Fibroblast of skin of right quadriceps (primary cell): ENCODE measurements around the gene PLEKHG5.
"Not testable (repeated sequence)": the region's sequence is repeated elsewhere in the genome, so short reads cannot be mapped to it uniquely, and the experiment has no call there.

ENCODE experiments used
- DNase-seq: peaks from one replicate; pipeline ENCODE4 v3.0.0-alpha.2; 2013

Gene PLEKHG5

GRCh38 chr1:6461538-6462411 lies 29.7 kb downstream of the PLEKHG5 start:
- DNase-seq: no peak

- DNase-seq: no peak
Measured at GRCh38 chr1:6461051-6461530, 30.4 kb downstream of the PLEKHG5 start.

- DNase-seq: no peak
Measured at GRCh38 chr1:6460301-6461050, 31.0 kb downstream of the PLEKHG5 start.

- no peak for DNase-seq
Measured at GRCh38 chr1:6459850-6460265, 31.6 kb downstream of the PLEKHG5 start.

GRCh38 chr1:6456800-6457466 lies 34.5 kb downstream of the PLEKHG5 start:
- no peak for DNase-seq

- DNase-seq: not testable (repeated sequence)
Measured at GRCh38 chr1:6455752-6456520, 35.5 kb downstream of the PLEKHG5 start.

- no peak for DNase-seq
Measured at GRCh38 chr1:6454856-6455751, 36.4 kb downstream of the PLEKHG5 start.

- DNase-seq: not testable (repeated sequence)
Measured at GRCh38 chr1:6453895-6454855, 37.3 kb downstream of the PLEKHG5 start.

- DNase-seq: no peak
Measured at GRCh38 chr1:6450943-6451373, 40.5 kb downstream of the PLEKHG5 start.

- DNase-seq: not testable (repeated sequence)
Measured at GRCh38 chr1:6450486-6450885, 41.0 kb downstream of the PLEKHG5 start.

GRCh38 chr1:6450005-6450450 lies 41.4 kb downstream of the PLEKHG5 start:
- DNase-seq: no peak

- no peak for DNase-seq
Measured at GRCh38 chr1:6448749-6449631, 42.5 kb downstream of the PLEKHG5 start.

GRCh38 chr1:6447818-6448748 lies 43.4 kb downstream of the PLEKHG5 start:
- no peak for DNase-seq

GRCh38 chr1:6447016-6447817 lies 44.2 kb downstream of the PLEKHG5 start:
- DNase-seq: no peak

- DNase-seq: no peak
Measured at GRCh38 chr1:6446665-6447015, 44.8 kb downstream of the PLEKHG5 start.

GRCh38 chr1:6445929-6446328 lies 45.5 kb downstream of the PLEKHG5 start:
- DNase-seq: not testable (repeated sequence)
